Body of pancreas (tissue), 4 donors: ENCODE data around the gene SLC27A3.

Experiments
- CTCF ChIP-seq, 7 experiments: fragments of 450-650 bp in 4 of 7; fragments of 200-600 bp in 3 of 7; sonication (generic) in 3 of 7; IDR thresholded peaks; one replicate each; pipeline ENCODE4 v1.5.1; 2016 to 2019; ENCODE audit warnings: antibody characterized with exemption in 7 of 7
- POLR2A ChIP-seq, 3 donors: fragments of 450-650 bp; IDR thresholded peaks; one replicate each; pipeline ENCODE4 v1.6.1; 2016; ENCODE audit warnings: antibody characterized with exemption in 3 of 3, mild to moderate bottlenecking in 2 of 3

- TF ChIP-seq CTCF (IDR thresholded peaks at IDR 0.05) (no peak), POLR2A (IDR thresholded peaks at IDR 0.05) (no peak)
Measured at GRCh38 chr1:153769221-153769620, 6.0 kb upstream of the SLC27A3 start.
